Stimulated activated CD8-positive, alpha-beta memory T cell treated with anti-CD3 and anti-CD28 coated beads, Interleukin-15, amount 100 ng/mL, for 24 hours (primary cell): ENCODE results near the gene ADAMTSL2.

Experiments used
- DNase-seq: peaks from one replicate; pipeline ENCODE4 v3.0.0-alpha.2; 2020; ENCODE audit warnings: low read depth

The ADAMTSL2 gene

GRCh38 chr9:133518200-133518599 lies 16.3 kb upstream of the ADAMTSL2 start:
- no peak for DNase-seq

- no peak for DNase-seq
Measured at GRCh38 chr9:133518706-133519449, 15.6 kb upstream of the ADAMTSL2 start.

- DNase-seq = no peak
Measured at GRCh38 chr9:133519693-133520092, 14.8 kb upstream of the ADAMTSL2 start.

GRCh38 chr9:133520121-133520835 lies 14.2 kb upstream of the ADAMTSL2 start:
- no peak for DNase-seq

GRCh38 chr9:133521122-133522072 lies 13.1 kb upstream of the ADAMTSL2 start:
- DNase-seq = no peak

GRCh38 chr9:133522073-133522910 lies 12.2 kb upstream of the ADAMTSL2 start:
- no peak for DNase-seq

GRCh38 chr9:133523106-133523505 lies 11.4 kb upstream of the ADAMTSL2 start:
- DNase-seq = no peak

GRCh38 chr9:133524146-133524545 lies 10.4 kb upstream of the ADAMTSL2 start:
- DNase-seq = no peak

- DNase-seq = no peak
Measured at GRCh38 chr9:133524679-133525228, 9.8 kb upstream of the ADAMTSL2 start, which contains the start of gene MYMK. TSS of gene MYMK (minus strand) at chr9:133524959. CDS start at chr9:133524844, 115 bp downstream.

GRCh38 chr9:133525677-133526076 lies 8.8 kb upstream of the ADAMTSL2 start:
- DNase-seq = no peak

- no peak for DNase-seq
Measured at GRCh38 chr9:133526721-133527321, 7.7 kb upstream of the ADAMTSL2 start.

GRCh38 chr9:133527444-133527920 lies 7.0 kb upstream of the ADAMTSL2 start:
- no peak for DNase-seq

- DNase-seq = no peak
Measured at GRCh38 chr9:133528001-133528875, 6.3 kb upstream of the ADAMTSL2 start.

- DNase-seq = no peak
Measured at GRCh38 chr9:133528876-133529241, 5.6 kb upstream of the ADAMTSL2 start.

- no peak for DNase-seq
Measured at GRCh38 chr9:133529457-133529856, 5.0 kb upstream of the ADAMTSL2 start.

- no peak for DNase-seq
Measured at GRCh38 chr9:133529874-133530273, 4.6 kb upstream of the ADAMTSL2 start.

- DNase-seq = no peak
Measured at GRCh38 chr9:133531293-133531692, 3.2 kb upstream of the ADAMTSL2 start.

- DNase-seq = peak; percentile 36
Measured at GRCh38 chr9:133532937-133533668, 1.4 kb upstream of the ADAMTSL2 start.

GRCh38 chr9:133533857-133534256 lies 647 bp upstream of the ADAMTSL2 start:
- no peak for DNase-seq
